GM23338 (cell line): Measurements from ENCODE around the gene JDP2.

Source experiments
- CREB1 ChIP-seq: fragments of 250-450 bp; sonication (Bioruptor Pico); IDR thresholded peaks from 2 replicates; pipeline ENCODE4 v1.5.0; 2020; ENCODE audit warnings: low read depth, mild to moderate bottlenecking, moderate library complexity
- EZH2 ChIP-seq: fragments of 200-600 bp; sonication (generic); IDR thresholded peaks from one replicate; pipeline ENCODE4 v1.8.0; 2017; ENCODE audit warnings: antibody characterized with exemption, mild to moderate bottlenecking, low read depth; ENCODE audit not compliant: unreplicated experiment
- JUNB ChIP-seq: IDR thresholded peaks from one replicate; pipeline ENCODE4 v1.6.1; 2016; ENCODE audit warnings: antibody characterized with exemption; ENCODE audit not compliant: unreplicated experiment
- POLR2AphosphoS5 ChIP-seq: IDR thresholded peaks from 2 replicates; pipeline ENCODE4 v1.6.1; 2016; ENCODE audit warnings: antibody characterized with exemption, low read depth
- TF ChIP-seq, protein P1 (sequence below), 2 experiments: fragments of 200-600 bp in 1 of 2; sonication (generic) in 1 of 2; conservative IDR thresholded peaks; 2 replicates each; pipeline versions ENCODE4 v1.5.1 to v1.6.1; 2016 to 2017; ENCODE audit warnings: antibody characterized with exemption in 2 of 2, low read depth in 2 of 2, mild to moderate bottlenecking in 2 of 2, moderate library complexity in 1 of 2

DNA sequence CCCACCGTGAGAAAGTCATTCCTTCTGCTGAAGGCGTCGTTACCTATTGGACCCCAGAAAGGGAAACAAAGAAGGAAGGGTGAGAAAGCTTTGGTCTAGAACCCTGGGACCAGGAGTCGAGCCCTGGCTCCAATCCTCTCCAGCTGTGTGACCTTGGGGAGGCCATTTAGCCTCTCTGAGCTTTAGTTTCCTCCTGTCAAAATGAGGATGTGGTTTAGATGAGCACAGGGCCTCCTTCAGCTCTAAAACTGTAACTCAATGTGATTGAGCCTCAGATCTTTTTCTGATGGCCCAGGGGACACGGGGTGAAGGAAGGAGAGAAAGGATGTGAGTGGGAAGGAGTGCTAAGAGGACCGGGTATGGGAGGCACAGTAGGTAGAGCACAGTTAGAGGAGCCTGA, 7.7 kb downstream of the JDP2 start:
- TF ChIP-seq, protein P1, sequence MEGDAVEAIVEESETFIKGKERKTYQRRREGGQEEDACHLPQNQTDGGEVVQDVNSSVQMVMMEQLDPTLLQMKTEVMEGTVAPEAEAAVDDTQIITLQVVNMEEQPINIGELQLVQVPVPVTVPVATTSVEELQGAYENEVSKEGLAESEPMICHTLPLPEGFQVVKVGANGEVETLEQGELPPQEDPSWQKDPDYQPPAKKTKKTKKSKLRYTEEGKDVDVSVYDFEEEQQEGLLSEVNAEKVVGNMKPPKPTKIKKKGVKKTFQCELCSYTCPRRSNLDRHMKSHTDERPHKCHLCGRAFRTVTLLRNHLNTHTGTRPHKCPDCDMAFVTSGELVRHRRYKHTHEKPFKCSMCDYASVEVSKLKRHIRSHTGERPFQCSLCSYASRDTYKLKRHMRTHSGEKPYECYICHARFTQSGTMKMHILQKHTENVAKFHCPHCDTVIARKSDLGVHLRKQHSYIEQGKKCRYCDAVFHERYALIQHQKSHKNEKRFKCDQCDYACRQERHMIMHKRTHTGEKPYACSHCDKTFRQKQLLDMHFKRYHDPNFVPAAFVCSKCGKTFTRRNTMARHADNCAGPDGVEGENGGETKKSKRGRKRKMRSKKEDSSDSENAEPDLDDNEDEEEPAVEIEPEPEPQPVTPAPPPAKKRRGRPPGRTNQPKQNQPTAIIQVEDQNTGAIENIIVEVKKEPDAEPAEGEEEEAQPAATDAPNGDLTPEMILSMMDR (conservative IDR thresholded peaks at IDR 0.05; ENCODE audit: low read depth in 2 of 2) = no peak
- TF ChIP-seq POLR2AphosphoS5 (no peak), JUNB (no peak), EZH2 (no peak), CREB1 (CRISPR knock-in tag) (no peak)
